NCI-H1436 (cell line): Measurements from ENCODE around the gene XPO4.

Source experiments
- DNase-seq: peaks from one replicate; lab custom pipeline; 2025; lab: John Stamatoyannopoulos, UW

Gene XPO4

GRCh38 chr13:20728579-20729311, 173.8 kb downstream of the XPO4 start:
- no peak for DNase-seq

GRCh38 chr13:20727856-20728255, 174.7 kb downstream of the XPO4 start:
- DNase-seq = no peak
